GM18870 (cell line): ENCODE data around the gene UBE2D3.
"Not testable (repeated sequence)": the region's sequence is repeated elsewhere in the genome, so short reads cannot be mapped to it uniquely, and the experiment has no call there.

Experiments
- ATAC-seq: cut with Tn5 transposase; IDR thresholded peaks from one replicate; pipeline ENCODE4 v1.9.1; 2021; ENCODE audit warnings: moderate library complexity; ENCODE audit not compliant: unreplicated experiment

UBE2D3 gene

DNA sequence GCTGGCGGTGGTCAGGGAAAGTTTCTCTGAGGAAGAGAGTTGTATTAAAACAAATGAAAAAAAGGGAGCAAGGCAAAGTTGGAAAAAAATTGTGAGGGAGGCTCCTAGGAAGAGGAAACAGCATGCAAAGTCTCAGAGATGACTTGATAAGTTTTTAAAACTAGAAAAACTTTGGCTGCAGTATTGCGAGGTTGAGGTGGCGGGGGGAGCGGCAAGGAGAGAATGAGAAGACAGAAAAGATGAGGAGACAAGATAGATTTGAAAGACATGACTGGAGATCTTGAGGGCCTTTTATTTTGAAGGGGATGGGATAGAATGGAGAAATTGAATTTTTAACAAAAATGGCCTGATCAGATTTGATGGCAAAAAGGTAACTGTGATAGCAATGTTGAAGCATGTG, 4.8 kb upstream of the UBE2D3 start:
- ATAC-seq = no peak

DNA sequence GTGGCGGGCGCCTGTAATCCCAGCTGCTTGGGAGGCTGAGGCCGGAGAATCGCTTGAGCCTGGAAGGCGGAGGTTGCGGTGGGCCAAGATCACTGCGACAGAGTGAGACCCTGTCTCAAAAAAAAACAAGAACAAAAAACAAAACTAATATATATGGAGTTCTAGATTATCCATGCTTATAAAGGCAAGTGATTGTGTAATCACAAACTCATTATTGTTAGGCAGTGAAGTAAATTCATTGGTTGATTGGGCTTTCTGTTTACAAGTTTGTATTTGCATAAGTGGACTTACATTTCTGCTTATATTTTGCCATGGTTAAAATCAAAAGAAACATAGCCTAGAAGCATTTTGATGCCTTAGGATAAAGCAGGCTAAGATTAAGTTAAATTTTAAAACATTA, 2.5 kb upstream of the UBE2D3 start:
- ATAC-seq = no peak

DNA sequence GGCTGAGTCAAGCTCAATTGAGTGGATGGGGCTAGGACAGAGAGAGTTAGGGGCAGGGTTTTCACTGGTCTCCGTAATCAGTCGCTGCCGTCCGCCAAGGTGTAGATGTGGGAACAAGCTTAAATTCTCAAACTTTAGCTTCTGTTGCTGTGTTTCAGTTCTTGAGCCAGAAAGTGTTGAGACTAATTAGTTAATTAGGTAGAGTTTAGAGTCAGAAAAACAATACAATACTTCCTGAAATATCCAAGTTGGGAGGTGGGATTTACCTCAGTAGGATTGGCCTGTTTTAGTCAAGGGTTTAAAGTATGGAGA, 1.1 kb upstream of the UBE2D3 start:
- ATAC-seq = no peak

GRCh38 chr4:102827674-102828496, 534 bp upstream of the UBE2D3 start:
- peak; percentile 89 for ATAC-seq

DNA sequence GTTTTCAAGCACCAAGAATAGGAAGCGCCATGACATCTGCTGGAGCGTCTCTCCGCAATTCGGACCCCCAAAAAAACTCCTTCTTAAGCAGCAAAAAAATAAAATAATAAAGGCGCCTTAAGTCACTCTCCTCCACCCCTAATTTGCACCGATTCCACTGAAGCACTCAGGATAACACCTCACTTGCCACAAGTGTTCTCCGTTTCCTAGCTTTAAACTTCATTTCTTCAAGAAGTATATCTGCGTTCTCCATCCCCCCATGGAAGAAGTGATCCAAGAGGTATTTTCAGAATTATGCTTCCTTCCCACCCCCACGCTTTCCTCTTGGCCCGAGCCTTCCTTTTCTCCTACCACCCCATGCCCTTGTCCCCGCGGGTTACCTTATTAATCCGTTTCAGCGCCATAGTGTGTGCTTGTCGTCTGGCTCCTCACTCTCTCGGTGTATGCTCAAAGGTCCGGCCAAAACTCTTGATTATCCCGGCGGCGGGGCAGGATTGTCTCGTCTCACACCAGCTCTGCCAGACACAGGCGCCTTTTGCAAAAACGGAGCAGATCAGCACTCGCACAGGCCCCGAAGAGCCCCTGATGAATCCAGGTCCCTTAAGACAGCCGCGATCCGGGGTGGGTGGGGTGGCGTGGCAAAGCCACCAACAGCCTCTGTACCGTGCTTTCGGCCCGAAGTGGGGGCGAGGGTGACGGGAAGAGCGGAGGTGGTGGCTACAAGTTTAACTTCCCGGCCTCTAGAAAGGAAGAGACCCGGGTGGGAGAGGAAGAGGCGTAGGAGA, 1.1 kb downstream of the UBE2D3 start:
- no peak for ATAC-seq

DNA sequence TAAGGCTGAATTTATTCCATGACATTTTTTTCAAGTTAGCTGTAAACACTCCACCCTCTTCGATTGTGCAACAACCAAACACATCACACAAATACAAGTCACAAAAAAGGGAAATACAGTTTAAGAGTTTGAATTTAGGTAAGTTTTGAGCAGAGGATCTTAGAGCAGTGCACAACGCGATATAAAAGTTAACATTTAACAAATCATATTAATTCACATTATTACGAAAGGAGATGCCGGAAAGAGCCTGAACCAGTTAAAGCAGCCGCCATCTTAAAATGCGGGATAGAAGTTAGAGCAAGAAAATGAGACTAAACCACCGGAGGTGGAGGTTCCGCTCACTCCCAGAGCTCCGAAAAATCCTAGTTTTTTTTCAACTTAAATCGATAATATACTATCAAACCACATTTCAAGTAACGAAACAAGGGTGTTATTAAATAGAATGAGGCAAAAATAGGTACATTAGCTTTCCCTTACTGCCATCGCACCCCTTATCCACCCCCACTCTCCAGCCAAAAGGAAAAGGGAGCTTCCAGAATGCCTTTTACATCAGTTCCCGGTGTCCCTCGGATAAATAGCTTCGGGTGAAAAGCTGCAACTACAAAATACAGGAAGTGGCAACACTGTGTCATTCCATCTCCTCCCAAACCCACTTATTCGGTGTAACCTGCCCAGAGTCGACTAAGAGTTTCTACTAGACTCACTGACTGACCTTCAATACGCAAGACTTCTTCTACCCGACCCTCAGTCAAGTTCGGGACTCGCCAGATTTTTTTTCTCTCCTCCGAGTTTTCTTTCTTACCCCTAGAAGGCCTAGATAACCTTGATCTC, 1.9 kb downstream of the UBE2D3 start:
- ATAC-seq = no peak

GRCh38 chr4:102824398-102824797, 3.0 kb downstream of the UBE2D3 start:
- no peak for ATAC-seq

DNA sequence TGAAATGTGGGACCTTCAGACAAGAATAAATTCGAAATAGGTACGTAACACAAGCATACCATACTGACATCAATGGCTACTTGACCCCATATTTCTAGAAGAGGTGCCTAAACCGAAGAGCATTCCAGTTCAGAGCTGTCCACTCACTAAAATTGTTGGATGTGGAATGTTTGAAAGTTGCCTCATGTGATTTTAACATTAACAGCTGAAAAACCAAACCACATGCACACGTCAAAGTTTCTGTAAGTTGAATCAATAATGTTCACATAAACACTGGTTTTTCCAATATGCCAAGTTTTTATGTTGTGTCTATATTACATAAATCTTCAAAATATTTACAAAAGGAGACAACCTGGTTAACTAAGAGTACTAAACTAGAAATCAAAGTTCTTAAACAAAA, 3.5 kb downstream of the UBE2D3 start:
- ATAC-seq = no peak

- no peak for ATAC-seq
Measured at GRCh38 chr4:102823464-102823863, 3.9 kb downstream of the UBE2D3 start.

DNA sequence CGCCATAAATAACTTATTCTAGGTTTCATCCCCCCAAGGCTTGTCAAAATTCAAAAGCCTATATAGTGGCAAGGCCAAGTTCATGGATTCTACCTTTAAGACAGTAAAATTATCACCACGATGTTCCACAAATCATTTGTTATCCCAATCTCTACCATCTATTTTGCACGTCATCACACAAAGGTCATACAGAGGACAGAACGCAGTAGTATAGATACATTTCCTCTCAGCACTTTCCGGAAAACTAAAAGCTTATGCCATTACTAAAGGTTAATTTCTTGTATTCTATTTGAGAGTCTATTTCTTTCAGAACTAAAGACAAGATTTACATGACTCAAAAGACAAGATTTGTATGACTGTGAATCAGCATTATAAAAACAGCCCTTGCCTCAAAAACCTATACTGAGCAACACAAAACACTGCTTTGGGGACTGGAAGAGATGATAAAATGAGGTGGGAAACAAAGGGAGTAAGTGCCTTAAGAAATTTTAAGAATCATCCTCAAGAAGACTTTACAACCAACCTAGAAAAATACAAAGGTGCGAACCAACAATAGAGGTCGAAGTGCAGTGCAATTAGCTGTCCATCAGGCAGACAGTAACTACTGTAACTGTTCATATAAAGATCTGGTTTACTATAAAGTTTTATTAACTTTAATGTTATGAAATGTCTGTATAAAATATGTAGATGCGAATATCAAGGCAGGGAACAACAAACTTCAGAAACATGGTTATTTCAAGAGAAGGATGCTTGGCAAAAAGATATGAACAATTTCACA, 7.6 kb downstream of the UBE2D3 start:
- ATAC-seq = no peak

DNA sequence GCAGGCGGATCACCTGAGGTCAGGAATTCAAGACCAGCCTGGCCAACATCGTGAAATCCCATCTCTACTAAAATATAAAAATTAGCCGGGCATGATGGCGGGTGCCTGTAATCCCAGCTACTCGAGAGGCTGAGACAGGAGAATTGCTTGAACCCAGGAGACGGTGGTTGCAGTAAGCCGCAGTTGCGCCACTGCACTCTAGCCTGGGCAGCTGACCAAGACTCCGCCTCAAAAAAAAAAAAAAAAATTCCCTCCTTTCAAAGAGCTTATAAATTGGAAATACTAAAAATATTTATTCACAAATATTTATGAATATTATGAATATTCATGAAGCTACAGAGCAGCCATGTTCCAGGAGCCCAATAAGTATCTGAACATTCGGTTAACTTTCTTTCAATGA, 8.3 kb downstream of the UBE2D3 start:
- ATAC-seq = not testable (repeated sequence)

GRCh38 chr4:102817613-102818268, 9.6 kb downstream of the UBE2D3 start:
- no peak for ATAC-seq

GRCh38 chr4:102817021-102817605, 10.2 kb downstream of the UBE2D3 start:
- ATAC-seq = no peak

GRCh38 chr4:102815981-102816380, 11.4 kb downstream of the UBE2D3 start:
- no peak for ATAC-seq

DNA sequence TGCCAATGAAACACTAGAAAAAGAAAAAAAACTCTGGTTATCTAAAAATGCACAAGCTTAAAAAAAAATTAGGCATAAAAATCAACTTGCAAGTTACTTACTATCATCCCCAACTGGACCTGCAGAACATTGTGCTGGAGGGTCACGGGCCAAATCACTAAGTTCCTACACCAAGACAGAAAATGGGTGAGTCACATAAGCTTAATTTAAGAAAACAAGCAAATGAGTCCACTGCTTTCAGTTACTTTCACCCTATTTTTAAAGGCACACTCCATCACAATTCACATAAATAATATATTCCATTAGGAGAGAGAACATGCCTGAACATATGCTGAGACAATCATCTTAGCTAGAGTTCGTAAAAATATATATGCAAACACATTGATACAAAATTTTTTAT, 17.7 kb downstream of the UBE2D3 start:
- ATAC-seq = no peak

- peak; percentile 64 for ATAC-seq
Measured at GRCh38 chr4:102809190-102809589, 18.2 kb downstream of the UBE2D3 start.

GRCh38 chr4:102808009-102808408, 19.3 kb downstream of the UBE2D3 start:
- no peak for ATAC-seq

DNA sequence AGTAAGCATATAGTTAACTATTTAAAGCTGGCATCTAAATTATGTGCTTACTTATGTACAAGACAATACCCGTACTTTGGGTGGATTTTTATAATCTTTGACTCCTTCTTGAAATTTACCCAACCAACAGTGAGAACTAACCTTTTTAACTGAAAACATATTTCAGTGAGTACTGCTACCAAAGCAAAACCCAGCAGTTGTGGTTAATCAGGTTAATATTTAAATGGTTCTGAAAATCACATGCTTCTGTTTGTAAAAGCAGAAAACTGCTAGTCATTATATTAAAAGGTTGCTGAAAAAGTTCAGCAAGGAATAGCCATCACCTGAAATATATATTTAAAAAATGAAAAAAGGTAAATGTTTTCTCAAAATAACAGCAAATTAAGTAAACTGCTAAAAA, 20.0 kb downstream of the UBE2D3 start:
- peak; percentile 52 for ATAC-seq

DNA sequence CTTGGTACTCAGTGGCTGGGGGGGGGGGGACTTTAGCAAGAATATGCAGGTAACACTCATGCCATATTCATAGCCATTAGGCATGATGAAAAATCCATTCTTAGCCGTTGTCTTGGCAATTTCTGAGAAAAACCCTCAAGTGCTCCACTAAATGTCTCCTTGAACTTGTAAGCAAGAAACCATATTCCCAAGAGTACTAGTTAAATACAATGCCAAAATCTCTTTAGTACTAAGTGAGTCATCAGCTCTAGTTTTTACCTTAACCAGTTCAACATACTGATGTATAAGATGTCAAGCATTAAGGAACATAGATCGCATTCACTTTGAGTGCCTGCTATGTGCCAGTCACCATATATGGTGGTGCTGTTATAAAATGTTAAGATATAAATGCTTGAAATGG, 27.5 kb downstream of the UBE2D3 start:
- no peak for ATAC-seq

DNA sequence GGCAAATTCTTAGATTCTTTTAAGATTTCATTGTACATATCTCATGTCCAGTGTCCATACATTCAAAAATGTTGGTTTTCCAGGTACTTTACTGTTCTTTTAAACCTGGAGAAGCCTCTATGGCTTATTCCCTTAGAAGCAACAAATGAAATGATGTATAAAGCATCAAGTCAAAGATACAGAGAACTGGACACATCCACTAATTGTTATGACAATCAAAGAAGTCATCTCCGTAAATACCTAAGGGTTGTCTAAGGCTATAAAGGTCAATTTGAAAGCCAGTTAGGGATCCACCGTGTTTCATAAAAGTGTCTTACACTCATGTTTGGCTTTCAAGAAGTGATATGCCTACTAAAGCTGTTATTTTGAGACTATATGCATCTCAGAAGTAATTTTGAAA, 32.4 kb downstream of the UBE2D3 start:
- ATAC-seq = no peak
